OCI-M2 (cell line): ENCODE data around the gene ST8SIA1.

ENCODE experiments used
- DNase-seq: peaks from one replicate; lab custom pipeline; 2025; ENCODE audit not compliant: unreplicated experiment; lab: John Stamatoyannopoulos, UW

The ST8SIA1 gene

GRCh38 chr12:22283508-22283907, 51.0 kb downstream of the ST8SIA1 start:
- DNase-seq: no peak

DNA sequence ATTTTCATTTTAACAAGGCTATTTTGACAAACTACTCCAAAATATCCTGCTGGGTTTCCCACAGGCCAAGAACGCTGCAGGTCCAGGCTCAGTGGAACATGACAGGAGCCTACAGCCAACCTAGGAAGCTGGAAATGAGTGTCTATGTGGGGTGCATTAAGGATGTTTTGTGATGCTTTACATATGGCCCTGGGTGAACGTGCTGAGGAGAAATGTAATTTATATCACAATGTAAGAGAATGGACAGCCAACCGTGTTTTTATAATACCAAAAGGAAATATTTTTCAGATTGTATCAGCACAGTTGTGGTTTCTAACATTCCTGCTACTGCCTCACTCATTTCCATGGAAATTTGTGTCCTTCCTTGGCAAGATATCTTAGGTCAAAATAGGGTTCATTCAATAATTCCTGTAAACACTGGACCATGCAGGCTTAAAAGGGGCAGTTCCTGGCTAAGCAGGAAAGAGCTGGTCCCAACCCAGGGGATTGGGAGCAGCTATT, 51.5 kb downstream of the ST8SIA1 start:
- DNase-seq: no peak

DNA sequence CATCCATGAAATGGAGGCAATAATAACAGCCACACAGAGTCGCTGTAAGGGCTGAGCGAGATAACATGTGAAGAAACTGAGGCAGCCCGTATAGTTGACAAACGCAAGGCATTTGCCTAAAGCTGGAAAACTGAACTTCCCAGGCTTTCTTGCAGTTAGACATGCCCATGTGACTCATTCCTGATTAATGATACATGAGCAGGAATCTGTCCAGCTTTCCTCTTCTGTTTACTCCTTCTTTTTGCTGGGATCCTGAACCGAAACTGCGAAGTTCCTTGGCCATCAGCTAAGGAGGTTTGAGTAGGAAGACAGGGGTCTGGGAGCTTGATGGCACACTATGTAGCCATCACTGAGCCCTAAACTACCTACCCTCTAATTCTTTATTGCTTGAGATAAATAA, 52.2 kb downstream of the ST8SIA1 start:
- DNase-seq: no peak

DNA sequence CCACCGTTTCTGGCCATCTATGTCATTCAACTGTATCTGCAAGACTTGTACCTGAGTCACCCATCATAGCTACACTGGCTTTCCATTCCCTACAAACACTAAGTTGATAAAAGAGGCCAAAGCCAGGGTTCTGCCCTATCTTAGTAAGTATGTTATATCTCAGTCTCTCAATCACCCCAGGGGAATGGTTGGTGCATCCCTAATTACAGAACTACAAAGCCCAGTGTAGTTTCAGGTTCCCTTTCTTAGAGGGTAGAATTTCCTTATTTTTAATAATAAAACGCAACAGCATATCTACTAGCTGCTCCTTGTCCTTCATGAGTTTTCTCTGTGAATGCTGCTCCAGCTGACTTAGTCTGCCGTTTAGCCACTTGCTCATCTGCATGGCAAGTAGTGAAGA, 57.6 kb downstream of the ST8SIA1 start:
- DNase-seq: no peak

DNA sequence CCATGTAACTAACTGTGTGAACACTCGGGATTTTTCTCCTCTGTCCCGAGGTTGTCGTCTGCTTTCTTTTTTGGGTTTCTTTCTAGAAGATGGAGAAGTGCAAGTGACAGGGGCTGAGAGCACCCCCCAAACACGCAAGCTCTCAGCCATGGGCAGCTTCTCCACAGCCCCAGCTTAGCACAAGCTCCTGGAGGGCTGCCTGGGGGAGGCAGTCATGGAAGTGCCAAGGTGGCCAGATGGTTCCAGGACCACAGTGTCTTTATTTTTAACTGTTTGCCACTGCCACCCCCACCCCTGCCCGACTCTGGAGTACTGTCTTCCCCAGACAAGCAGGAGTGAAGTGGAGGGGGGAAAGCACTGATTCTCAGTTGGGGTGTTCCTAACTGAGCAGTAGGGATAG, 58.2 kb downstream of the ST8SIA1 start:
- no peak for DNase-seq

- DNase-seq: no peak
Measured at GRCh38 chr12:22275843-22276242, 58.7 kb downstream of the ST8SIA1 start.

GRCh38 chr12:22272335-22273151, 62.0 kb downstream of the ST8SIA1 start:
- DNase-seq: no peak

DNA sequence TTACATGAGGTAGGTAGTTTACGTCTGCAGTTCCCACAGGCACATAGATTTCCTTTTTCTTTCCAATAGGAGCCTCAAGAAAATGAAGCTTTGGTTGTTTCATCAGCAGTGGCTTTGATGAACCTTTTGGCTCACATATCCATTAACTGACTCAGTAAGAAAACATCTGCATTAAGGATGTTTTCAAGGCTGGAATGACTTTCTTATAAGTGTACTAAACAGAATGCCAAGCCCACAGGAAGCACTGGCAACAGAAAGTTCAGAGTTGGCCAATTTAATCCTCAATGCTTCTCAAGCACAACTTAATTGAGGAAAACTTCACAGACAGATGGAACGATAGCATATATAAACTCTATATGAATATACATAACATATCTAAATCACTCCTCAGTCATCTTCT, 63.5 kb downstream of the ST8SIA1 start:
- no peak for DNase-seq

GRCh38 chr12:22268973-22269372, 65.5 kb downstream of the ST8SIA1 start:
- no peak for DNase-seq

DNA sequence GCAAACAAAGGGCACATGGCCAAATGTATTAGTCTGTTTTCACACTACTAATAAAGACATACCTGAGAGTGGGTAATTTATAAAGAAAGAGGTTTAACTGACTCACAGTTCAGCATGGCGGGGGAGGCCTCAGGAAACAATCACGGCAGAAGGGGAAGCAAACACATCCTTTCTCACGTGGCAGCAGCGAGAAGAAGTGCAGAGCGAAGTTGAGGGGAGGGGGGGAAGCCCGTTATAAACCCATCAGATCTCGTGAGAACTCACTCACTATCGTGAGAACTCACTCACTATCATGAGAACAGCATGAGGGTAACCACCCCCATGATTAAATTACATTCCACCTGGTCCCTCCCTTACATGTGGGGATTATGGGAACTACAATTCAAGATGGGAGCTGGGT, 66.1 kb downstream of the ST8SIA1 start:
- DNase-seq: no peak

DNA sequence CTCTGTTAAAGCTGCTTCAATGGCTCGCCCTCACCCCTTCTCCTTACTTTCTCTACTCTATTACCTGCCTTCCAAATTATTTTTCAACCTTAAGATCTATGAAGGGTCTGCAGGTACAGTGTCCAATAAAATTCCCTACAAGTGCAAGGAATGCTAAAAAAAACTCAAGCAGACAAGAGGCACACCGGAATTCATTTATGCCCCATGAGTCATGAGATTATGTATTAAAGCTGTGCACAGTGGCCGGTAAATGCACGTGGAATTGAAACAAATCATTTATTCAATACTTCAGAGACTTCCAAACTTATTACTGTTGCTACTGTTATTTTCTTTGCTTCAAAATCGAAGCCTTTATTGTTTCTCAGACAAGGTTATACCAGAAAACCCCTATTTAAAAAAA, 68.4 kb downstream of the ST8SIA1 start:
- no peak for DNase-seq

DNA sequence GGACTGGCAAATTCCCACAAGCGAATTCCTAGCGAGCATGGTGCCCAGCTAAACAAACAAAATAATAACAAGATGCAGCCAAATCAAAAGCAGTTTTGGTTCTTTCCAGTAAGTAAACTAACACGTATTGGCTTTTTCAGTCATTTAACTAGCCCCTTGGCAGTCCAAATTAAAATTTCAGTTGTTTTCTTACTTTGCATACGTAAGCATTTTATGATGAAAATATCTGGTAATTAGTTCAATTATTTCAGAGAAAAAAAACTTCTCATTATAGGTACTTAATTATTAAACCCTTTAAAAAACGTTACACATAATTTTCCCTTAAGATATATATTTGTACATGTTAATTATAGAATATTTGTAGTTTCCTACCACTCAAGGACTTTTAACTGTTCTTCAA, 70.1 kb downstream of the ST8SIA1 start:
- no peak for DNase-seq

DNA sequence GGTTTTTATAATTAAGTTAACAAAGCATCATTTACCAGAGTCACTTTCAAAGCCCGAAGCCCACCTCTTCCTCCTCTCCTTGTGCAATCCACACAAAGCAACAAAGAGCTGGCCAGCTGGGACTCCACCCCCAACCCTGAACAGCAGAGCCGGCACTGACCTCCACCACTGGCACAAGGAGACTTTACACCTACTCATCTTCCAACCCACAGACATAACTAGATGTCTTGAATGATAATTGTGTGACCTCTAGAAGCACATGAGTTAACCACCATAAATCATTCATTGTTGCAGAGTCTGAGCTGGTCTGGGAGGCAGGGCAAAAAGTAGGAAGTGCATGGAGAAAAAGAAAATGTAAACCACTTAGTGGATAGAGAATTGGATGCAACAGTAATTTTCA, 72.2 kb downstream of the ST8SIA1 start:
- DNase-seq: no peak

DNA sequence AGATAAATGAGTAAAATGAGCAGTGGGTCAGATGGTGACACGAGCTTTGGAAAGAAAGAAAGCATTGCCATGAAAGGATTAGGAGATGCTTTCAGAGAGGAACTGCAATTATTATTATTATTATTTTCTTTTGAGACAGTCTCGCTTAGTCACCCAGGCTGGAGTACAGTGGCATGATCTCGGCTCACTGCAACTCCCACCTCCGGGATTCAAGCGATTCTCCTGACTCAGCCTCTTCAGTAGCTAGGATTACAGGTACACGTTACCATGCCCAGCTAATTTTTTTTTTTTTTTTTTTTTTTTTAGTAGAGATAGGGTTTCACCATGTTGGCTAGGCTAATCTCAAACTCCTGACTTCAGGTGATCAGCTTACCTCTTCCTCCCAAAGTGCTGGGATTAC, 77.4 kb downstream of the ST8SIA1 start:
- DNase-seq: no peak

- no peak for DNase-seq
Measured at GRCh38 chr12:22256605-22257004, 77.9 kb downstream of the ST8SIA1 start.

GRCh38 chr12:22256041-22256441, 78.5 kb downstream of the ST8SIA1 start:
- DNase-seq: no peak

GRCh38 chr12:22255097-22255496, 79.4 kb downstream of the ST8SIA1 start:
- no peak for DNase-seq

GRCh38 chr12:22254478-22254877, 80.0 kb downstream of the ST8SIA1 start:
- DNase-seq: no peak

GRCh38 chr12:22252057-22252456, 82.5 kb downstream of the ST8SIA1 start:
- no peak for DNase-seq

- no peak for DNase-seq
Measured at GRCh38 chr12:22250762-22251161, 83.7 kb downstream of the ST8SIA1 start.

- no peak for DNase-seq
Measured at GRCh38 chr12:22248571-22249115, 85.9 kb downstream of the ST8SIA1 start.

DNA sequence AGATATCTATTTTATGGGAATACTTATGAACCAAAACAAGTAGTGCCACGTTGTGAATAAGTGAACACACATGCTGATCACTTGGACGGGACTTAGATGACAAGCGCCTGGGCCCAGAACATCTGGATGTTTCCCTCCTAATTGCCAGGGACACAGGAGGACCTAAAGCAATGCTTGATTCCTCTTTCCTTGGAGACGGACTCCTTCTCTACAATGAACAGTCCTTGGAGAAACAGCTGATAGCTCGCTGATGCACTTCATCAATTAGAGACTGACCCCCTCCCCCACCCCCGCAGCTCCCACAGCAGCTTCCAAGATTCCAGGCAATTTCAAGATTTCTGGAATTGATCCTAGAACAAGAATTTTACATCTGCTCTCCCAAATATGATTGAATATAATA, 86.4 kb downstream of the ST8SIA1 start:
- DNase-seq: no peak
